WTC11 (cell line): ENCODE measurements around the gene DDIT4. TPM values are rescaled to one million over a fixed set of nuclear protein-coding genes. Genes with fewer than 3 reads are reported as not detected.

Experiments used
- ATAC-seq: fragments of 200-7000 bp; cut with Tn5 transposase; 2 replicates; pipeline ENCODE4 v1.10.0; 2021; ENCODE audit warnings: mild to moderate bottlenecking, moderate library complexity
- CTCF ChIA-PET: fragments of 300-600 bp; sonication (Branson Sonifier 250); formaldehyde crosslinking; loops from one replicate; lab custom pipeline; 2021; ENCODE audit warnings: antibody characterized with exemption; lab: Charles Lee
- POLR2A ChIA-PET: fragments of 350-600 bp; sonication (Branson Sonifier 250); formaldehyde crosslinking; loops from one replicate; lab custom pipeline; 2021; ENCODE audit warnings: antibody characterized with exemption; lab: Charles Lee
- DNase-seq: peaks from one replicate; pipeline ENCODE4 v3.0.0; 2021; ENCODE audit warnings: low spot score
- H3K27ac Mint-ChIP-seq: 2 replicates; pipeline ENCODE4 v1.8.0; 2021; ENCODE audit warnings: mixed read lengths
- H3K27me3 Mint-ChIP-seq: 2 replicates; pipeline ENCODE4 v1.8.0; 2021; ENCODE audit warnings: low read depth, mild to moderate bottlenecking, moderate library complexity, mixed read lengths
- H3K36me3 Mint-ChIP-seq: 2 replicates; pipeline ENCODE4 v1.8.0; 2021; ENCODE audit warnings: mixed read lengths
- H3K4me1 Mint-ChIP-seq: 2 replicates; pipeline ENCODE4 v1.8.0; 2022; ENCODE audit warnings: mixed read lengths
- H3K4me3 Mint-ChIP-seq: 2 replicates; pipeline ENCODE4 v1.8.0; 2021; ENCODE audit warnings: mild to moderate bottlenecking, moderate library complexity, mixed read lengths
- H3K9me3 Mint-ChIP-seq: 2 replicates; pipeline ENCODE4 v1.8.0; 2021; ENCODE audit warnings: mixed read lengths
- AR ChIP-seq: fragments of 250-450 bp; sonication (Bioruptor Pico); IDR thresholded peaks from 2 replicates; pipeline ENCODE4 v1.9.0; 2021; ENCODE audit warnings: mild to moderate bottlenecking
- ATF3 ChIP-seq: sonication (generic); formaldehyde crosslinking; conservative IDR thresholded peaks from 2 replicates; pipeline ENCODE4 v1.8.1; 2022; ENCODE audit warnings: mild to moderate bottlenecking, missing genetic modification reagents
- CBFB ChIP-seq: sonication (generic); formaldehyde crosslinking; IDR thresholded peaks from 2 replicates; pipeline ENCODE4 v1.8.1; 2022; ENCODE audit warnings: mild to moderate bottlenecking, low read depth, missing genetic modification reagents
- CDX4 ChIP-seq: fragments of 250-450 bp; sonication (Bioruptor Pico); IDR thresholded peaks from 2 replicates; pipeline ENCODE4 v1.9.0; 2021; ENCODE audit warnings: moderate library complexity, mild to moderate bottlenecking, inconsistent platforms, borderline replicate concordance
- ESRRA ChIP-seq: sonication (generic); formaldehyde crosslinking; IDR thresholded peaks from 2 replicates; pipeline ENCODE4 v1.8.1; 2022; ENCODE audit warnings: mild to moderate bottlenecking, missing genetic modification reagents, borderline replicate concordance
- FOXK1 ChIP-seq: sonication (generic); formaldehyde crosslinking; IDR thresholded peaks from 2 replicates; pipeline ENCODE4 v1.8.0; 2022; ENCODE audit warnings: mild to moderate bottlenecking, moderate library complexity, missing genetic modification reagents
- FOXP1 ChIP-seq: sonication (generic); formaldehyde crosslinking; IDR thresholded peaks from 2 replicates; pipeline ENCODE4 v1.8.0; 2022; ENCODE audit warnings: missing genetic modification reagents, mild to moderate bottlenecking, moderate library complexity, borderline replicate concordance
- FOXP4 ChIP-seq: sonication (generic); formaldehyde crosslinking; IDR thresholded peaks from 2 replicates; pipeline ENCODE4 v1.8.0; 2022; ENCODE audit warnings: mild to moderate bottlenecking, missing genetic modification reagents
- HMGA2 ChIP-seq: fragments of 250-450 bp; sonication (Bioruptor Pico); IDR thresholded peaks from 2 replicates; pipeline ENCODE4 v1.4.0; 2021; ENCODE audit warnings: mild to moderate bottlenecking, moderate library complexity
- JUN ChIP-seq: sonication (generic); formaldehyde crosslinking; IDR thresholded peaks from 2 replicates; pipeline ENCODE4 v1.8.0; 2023; ENCODE audit warnings: mild to moderate bottlenecking, missing genetic modification reagents
- KAT7 ChIP-seq: sonication (generic); formaldehyde crosslinking; IDR thresholded peaks from 2 replicates; pipeline ENCODE4 v1.8.1; 2023; ENCODE audit warnings: missing genetic modification reagents, mild to moderate bottlenecking, borderline replicate concordance
- SMAD3 ChIP-seq: sonication (generic); formaldehyde crosslinking; IDR thresholded peaks from 2 replicates; pipeline ENCODE4 v1.8.0; 2022; ENCODE audit warnings: missing genetic modification reagents, mild to moderate bottlenecking, borderline replicate concordance
- USF1 ChIP-seq: sonication (generic); formaldehyde crosslinking; IDR thresholded peaks from 2 replicates; pipeline ENCODE4 v1.8.0; 2022; ENCODE audit warnings: mild to moderate bottlenecking, missing genetic modification reagents
- ZNF263 ChIP-seq: sonication (generic); formaldehyde crosslinking; IDR thresholded peaks from 2 replicates; pipeline ENCODE4 v1.8.1; 2022; ENCODE audit warnings: low read depth, mild to moderate bottlenecking, moderate library complexity, missing genetic modification reagents
- ZNF532 ChIP-seq: fragments of 250-450 bp; sonication (Bioruptor Pico); IDR thresholded peaks from 2 replicates; pipeline ENCODE4 v1.9.0; 2021; ENCODE audit warnings: mild to moderate bottlenecking, borderline replicate concordance
- ZNF671 ChIP-seq: fragments of 250-450 bp; sonication (Bioruptor Pico); IDR thresholded peaks from 2 replicates; pipeline ENCODE4 v1.8.0; 2021; ENCODE audit warnings: mild to moderate bottlenecking
- total RNA-seq: library from RNA; stranded (reverse); gene quantifications from 3 replicates; pipeline ENCODE4 v1.2.3, GENCODE V29; 2021

DDIT4 gene
- total RNA-seq, 1 experiment from 2014 or later = 118 TPM

GRCh38 chr10:72252972-72253371 is 20.8 kb upstream of the DDIT4 start:
- peaks cover 37% of the 10 kb centered on the region for H3K4me1 Mint-ChIP-seq
- no peak for DNase-seq

GRCh38 chr10:72253578-72253977 is 20.1 kb upstream of the DDIT4 start:
- CTCF ChIA-PET = interaction anchor here (1.0 kb wide), 1 partner anchor 27 kb away, joined by 3 read pairs; no protein-coding TSS in a partner anchor
- H3K4me1 Mint-ChIP-seq = peaks cover 34% of the 10 kb centered on the region
- POLR2A ChIA-PET = interaction anchor here (1.2 to 2.6 kb wide), 2 partner anchors 20 to 71 kb away, joined by 6 to 24 read pairs; partner anchors contain the start of gene DDIT4
- no peak overlapping the region for H3K4me3 Mint-ChIP-seq
- no peak overlapping the region for H3K27ac Mint-ChIP-seq
- H3K27me3 Mint-ChIP-seq = no peaks in the 10 kb centered on the region
- H3K36me3 Mint-ChIP-seq = no peaks in the 10 kb centered on the region
- H3K9me3 Mint-ChIP-seq = no peaks in the 10 kb centered on the region
- ATAC-seq (no peak), DNase-seq (no peak)
- TF ChIP-seq KAT7 (no peak), JUN (CRISPR knock-in tag) (no peak), USF1 (CRISPR knock-in tag) (no peak), CBFB (CRISPR knock-in tag) (no peak), ZNF532 (no peak), ZNF671 (CRISPR knock-in tag) (no peak), CDX4 (no peak), ZNF263 (no peak), FOXP1 (CRISPR knock-in tag) (no peak), SMAD3 (no peak)

More at GRCh38 chr10:72252972-72253371, 20.8 kb upstream of the DDIT4 start:
- TF ChIP-seq ESRRA (CRISPR knock-in tag) (no peak), ATF3 (CRISPR knock-in tag) (no peak), FOXK1 (CRISPR knock-in tag) (no peak), HMGA2 (no peak), AR (no peak), FOXP4 (CRISPR knock-in tag) (no peak)
- TF ChIP-seq, all 79 proteins: peak for 0
- ChIA-PET CTCF (no interaction called here), POLR2A (interaction anchor here (2.6 kb wide), 1 partner anchor 21 kb away, joined by 24 read pairs; the partner anchor contains the start of gene DDIT4)
- Mint-ChIP-seq H3K27ac (no peak overlapping the region), H3K9me3 (no peaks in the 10 kb centered on the region), H3K36me3 (no peaks in the 10 kb centered on the region), H3K27me3 (no peaks in the 10 kb centered on the region), H3K4me3 (no peak overlapping the region)
- ATAC-seq = no peak
